ENCODE measurements around the gene PTK6.

DNA sequence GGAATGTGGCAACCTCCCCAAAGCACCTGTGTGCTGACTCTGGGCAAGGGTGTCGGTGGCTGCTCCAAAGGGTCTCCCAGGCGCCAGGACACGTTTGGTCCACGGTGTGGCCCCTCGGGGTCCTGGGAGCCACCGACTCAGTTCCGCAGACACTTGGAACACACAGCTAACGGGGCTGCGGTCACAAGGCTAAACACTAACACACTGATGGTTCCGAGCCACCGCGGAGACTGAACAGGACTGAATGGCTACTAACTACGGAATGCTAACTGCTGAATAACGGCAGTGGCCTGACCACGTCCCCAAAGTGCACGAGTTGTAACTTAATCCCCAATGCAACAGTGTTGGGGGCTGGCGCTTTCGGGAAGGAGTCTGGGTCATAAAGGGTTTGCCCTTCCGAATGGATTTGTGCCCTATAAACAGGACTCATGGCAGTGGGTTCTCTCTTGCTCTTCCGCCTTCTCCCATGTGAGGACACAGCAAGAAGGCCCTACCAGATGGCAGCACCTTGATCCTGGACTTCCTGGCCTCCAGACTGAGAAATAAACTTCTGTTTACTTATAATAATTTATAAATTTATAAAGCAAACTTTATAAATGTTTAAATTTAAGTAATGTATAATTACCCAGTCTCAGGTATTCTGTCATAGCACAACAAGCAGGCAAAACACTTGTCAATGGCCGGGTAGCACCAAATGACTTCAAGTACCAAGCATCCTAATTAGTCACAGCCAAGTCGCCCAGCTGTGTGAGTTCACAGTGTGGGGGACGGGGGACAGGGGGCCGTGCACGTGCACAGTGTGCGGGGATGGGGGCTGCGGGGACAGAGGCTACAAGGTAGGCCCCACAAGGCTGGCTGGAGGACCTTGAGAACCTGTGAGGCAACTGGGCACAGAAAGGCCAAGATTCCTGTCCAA, 36.0 kb downstream of the PTK6 start:
- no peak for TF ChIP-seq CTCF (IDR thresholded peaks at IDR 0.05)
- no peak for TF ChIP-seq POLR2A (IDR thresholded peaks at IDR 0.05)

All from testis (tissue), 2 donors.